ENCODE measurements around the gene TMEFF2.
"Not testable (repeated sequence)": the region's sequence is repeated elsewhere in the genome, so short reads cannot be mapped to it uniquely, and the experiment has no call there.

TMEFF2 gene

DNA sequence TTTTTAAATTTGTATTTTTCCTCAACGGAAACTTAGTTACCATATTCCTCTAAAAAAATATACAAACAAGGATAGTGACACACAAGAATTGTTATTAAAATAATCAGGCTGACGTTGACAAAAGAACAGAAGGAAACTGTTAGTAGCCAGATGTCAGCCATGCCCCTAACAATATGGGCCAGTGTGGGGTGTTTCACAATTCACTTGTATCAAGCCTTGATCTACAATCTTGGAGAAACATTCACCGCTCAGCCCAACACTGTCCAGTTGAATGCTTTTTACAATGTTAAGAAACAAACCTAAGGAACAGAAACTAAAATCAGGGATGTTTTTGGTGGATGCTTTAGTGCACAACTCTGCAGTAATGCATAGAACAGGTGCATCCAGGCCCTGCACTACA, 44.6 kb downstream of the TMEFF2 start:
- no peak overlapping the region for H3K27ac ChIP-seq (ENCODE audit: low read depth, low read length)
- H3K36me3 ChIP-seq (ENCODE audit: insufficient read depth, low read length): no peaks in the 10 kb centered on the region
- no peak overlapping the region for H3K4me3 ChIP-seq (ENCODE audit: low read depth, low read length)
- no peak overlapping the region for H2AFZ ChIP-seq (ENCODE audit: low read length, unreplicated experiment)
- H3K79me2 ChIP-seq (ENCODE audit: control insufficient read depth, insufficient read depth, low read length, unreplicated experiment): no peaks in the 10 kb centered on the region
- H3K4me1 ChIP-seq (ENCODE audit: control insufficient read depth, insufficient read depth, low read length, unreplicated experiment): peaks cover 38% of the 10 kb centered on the region
- H3K27me3 ChIP-seq (ENCODE audit: insufficient read depth, low read length): no peaks in the 10 kb centered on the region

DNA sequence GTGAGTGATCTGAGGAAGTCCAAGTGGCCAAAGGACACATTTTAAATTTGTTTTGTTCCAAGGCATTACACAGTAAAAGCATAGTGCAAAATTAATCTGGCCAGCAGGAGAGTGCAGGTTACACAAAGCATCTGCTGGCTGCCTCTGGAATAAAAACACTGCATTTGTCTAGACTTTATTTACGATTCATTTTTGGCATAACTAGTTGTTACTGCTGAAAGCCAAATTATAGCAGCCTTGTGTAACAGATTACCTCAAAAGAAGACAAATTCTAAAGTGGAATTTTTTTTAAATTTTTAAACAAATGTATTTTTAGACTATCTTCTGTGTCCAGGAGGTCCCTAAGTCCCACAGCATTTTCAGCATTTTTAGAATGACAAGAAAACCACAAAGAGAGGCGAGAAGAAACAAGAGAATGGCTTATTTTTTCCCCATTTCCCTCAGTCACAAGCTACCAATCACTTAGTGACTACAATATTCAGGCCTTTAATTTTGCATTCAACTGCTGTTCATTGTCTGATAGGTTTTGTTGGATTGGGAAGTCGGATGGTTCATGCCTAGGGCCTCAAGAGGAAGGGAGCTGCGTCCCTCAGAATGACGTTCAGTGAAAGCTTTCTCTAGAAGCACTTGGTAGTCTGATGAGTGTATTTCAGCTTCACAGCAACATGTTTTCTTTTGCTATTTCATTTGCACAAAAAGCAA, 46.0 kb downstream of the TMEFF2 start:
- H3K36me3 ChIP-seq (ENCODE audit: insufficient read depth, low read length): no peaks in the 10 kb centered on the region
- H3K79me2 ChIP-seq (ENCODE audit: control insufficient read depth, insufficient read depth, low read length, unreplicated experiment): no peaks in the 10 kb centered on the region
- H3K27ac ChIP-seq (ENCODE audit: low read depth, low read length): no peak overlapping the region
- no peak overlapping the region for H3K4me3 ChIP-seq (ENCODE audit: low read depth, low read length)
- H3K4me1 ChIP-seq (ENCODE audit: control insufficient read depth, insufficient read depth, low read length, unreplicated experiment): peaks cover 40% of the 10 kb centered on the region
- no peak overlapping the region for H2AFZ ChIP-seq (ENCODE audit: low read length, unreplicated experiment)
- no peaks in the 10 kb centered on the region for H3K27me3 ChIP-seq (ENCODE audit: insufficient read depth, low read length)

DNA sequence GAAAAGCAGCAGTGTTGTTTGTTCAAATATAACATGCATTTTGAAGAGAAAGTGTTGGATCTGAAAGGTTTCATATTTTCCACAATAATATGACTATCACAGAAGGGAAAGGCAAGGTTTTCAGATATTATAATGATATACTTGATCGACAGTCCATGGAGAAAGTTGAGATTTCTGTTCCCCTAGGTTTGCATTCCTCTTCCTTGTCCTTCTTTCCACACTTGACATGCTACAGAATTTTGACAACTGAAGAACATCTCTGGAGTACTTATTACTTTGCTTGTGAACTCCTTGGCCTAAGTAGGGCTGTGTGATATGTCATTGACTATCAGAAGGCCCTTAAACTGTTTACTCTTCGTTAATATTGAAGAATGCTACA, 46.5 kb downstream of the TMEFF2 start:
- H3K27me3 ChIP-seq (ENCODE audit: insufficient read depth, low read length): no peaks in the 10 kb centered on the region
- peaks cover 40% of the 10 kb centered on the region for H3K4me1 ChIP-seq (ENCODE audit: control insufficient read depth, insufficient read depth, low read length, unreplicated experiment)
- no peak overlapping the region for H3K4me3 ChIP-seq (ENCODE audit: low read depth, low read length)
- H3K27ac ChIP-seq (ENCODE audit: low read depth, low read length): no peak overlapping the region
- no peaks in the 10 kb centered on the region for H3K36me3 ChIP-seq (ENCODE audit: insufficient read depth, low read length)
- no peaks in the 10 kb centered on the region for H3K79me2 ChIP-seq (ENCODE audit: control insufficient read depth, insufficient read depth, low read length, unreplicated experiment)
- no peak overlapping the region for H2AFZ ChIP-seq (ENCODE audit: low read length, unreplicated experiment)

DNA sequence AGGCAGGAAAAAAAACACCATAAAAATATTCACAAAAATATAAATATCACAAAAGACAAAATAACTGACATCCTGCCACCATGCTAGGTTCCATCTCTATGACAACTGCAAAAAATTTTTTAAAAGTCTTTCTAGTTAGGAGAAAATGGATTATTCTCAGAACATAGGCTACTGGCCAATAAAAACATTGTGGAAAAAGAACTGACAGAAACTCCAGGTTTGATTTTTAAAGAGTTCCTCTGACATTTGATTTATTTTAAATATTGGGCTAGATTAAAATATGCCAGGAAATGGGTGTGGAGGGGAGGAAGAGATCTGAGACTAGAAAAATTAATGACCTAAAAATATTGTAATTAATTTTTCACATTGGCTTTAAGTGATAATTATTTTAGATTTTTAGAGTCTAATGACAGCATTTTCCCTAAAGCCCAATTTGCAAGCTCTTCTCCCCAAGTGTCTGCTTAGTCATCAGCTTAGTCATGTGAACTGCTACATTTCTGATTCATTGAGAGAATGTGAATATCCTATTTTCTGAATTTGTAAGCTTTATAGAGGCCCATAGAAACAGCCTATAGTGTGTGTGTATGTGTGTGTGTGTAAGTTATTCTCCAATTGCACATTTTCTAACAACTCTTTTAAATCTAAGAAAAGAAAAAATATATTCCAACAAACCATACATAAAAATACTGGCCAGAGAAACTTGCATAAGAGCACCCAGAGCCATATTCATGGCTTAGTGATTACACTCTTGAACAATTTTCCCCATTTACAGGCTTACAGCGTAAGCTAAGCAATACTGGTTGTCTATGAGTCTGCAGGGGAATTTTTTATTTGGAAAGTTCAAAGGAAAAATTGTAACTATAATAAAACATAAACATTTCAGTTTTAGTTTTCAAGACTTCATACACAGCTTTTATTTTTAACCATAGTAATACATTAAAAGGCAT, 48.4 kb downstream of the TMEFF2 start:
- H3K79me2 ChIP-seq (ENCODE audit: control insufficient read depth, insufficient read depth, low read length, unreplicated experiment): no peaks in the 10 kb centered on the region
- peak overlapping the region; percentile 83 for H3K27ac ChIP-seq (ENCODE audit: low read depth, low read length)
- no peaks in the 10 kb centered on the region for H3K27me3 ChIP-seq (ENCODE audit: insufficient read depth, low read length)
- peak overlapping the region; percentile 45 for H3K4me3 ChIP-seq (ENCODE audit: low read depth, low read length)
- no peaks in the 10 kb centered on the region for H3K36me3 ChIP-seq (ENCODE audit: insufficient read depth, low read length)
- H2AFZ ChIP-seq (ENCODE audit: low read length, unreplicated experiment): peak overlapping the region; percentile 72
- H3K4me1 ChIP-seq (ENCODE audit: control insufficient read depth, insufficient read depth, low read length, unreplicated experiment): peaks cover 33% of the 10 kb centered on the region

DNA sequence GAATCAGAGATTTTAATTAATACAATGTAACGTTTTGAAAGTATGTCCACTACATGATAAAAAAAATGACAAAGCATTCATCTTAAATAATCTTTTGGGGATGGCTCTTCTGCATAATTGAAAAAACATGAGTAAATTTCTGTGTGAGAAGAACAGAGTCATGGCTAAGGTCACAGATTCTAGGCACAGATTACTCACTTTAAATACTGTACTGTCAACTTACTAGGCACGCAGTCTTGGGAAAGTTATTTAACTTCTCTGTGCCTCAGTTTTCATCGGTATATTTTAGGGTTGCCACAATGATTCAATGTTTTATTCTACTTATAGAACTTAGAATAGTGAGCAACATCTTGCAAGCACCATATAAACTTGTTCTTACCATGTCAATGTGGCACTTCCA, 49.2 kb downstream of the TMEFF2 start:
- peak overlapping the region; percentile 45 for H3K4me3 ChIP-seq (ENCODE audit: low read depth, low read length)
- no peaks in the 10 kb centered on the region for H3K79me2 ChIP-seq (ENCODE audit: control insufficient read depth, insufficient read depth, low read length, unreplicated experiment)
- peak overlapping the region; percentile 17 for H2AFZ ChIP-seq (ENCODE audit: low read length, unreplicated experiment)
- H3K4me1 ChIP-seq (ENCODE audit: control insufficient read depth, insufficient read depth, low read length, unreplicated experiment): peaks cover 33% of the 10 kb centered on the region
- peak overlapping the region; percentile 83 for H3K27ac ChIP-seq (ENCODE audit: low read depth, low read length)
- no peaks in the 10 kb centered on the region for H3K27me3 ChIP-seq (ENCODE audit: insufficient read depth, low read length)
- no peaks in the 10 kb centered on the region for H3K36me3 ChIP-seq (ENCODE audit: insufficient read depth, low read length)

DNA sequence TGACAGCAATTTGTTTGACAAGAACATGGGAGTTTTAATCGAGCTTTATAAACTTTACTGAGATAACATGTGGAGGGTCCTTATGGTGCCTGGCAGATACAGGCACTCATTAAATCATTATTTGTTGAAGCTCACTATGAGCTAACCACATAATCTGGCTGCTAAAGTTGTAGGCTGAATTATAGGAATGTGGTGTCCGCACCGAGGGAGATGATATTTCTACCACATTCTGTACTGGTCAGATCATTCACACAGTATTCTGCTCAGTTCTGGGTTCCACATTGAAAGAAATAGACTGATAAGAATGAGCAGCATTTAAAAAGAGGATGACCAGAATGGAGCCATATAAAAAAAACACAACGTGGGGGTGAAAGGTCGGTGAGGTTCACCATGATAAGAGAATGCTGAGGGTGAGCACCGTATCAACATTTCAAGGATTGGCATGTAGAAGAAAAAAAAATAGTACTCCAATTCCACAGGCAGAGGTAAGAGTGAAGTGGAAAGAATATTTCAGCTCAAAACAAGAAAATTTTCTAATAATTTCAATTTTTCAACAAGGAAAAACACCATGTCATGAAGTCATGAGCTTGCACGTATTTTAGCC, 54.4 kb downstream of the TMEFF2 start:
- Histone ChIP-seq H2AFZ (ENCODE audit: low read length, unreplicated experiment) (no peak overlapping the region), H3K79me2 (ENCODE audit: control insufficient read depth, insufficient read depth, low read length, unreplicated experiment) (no peaks in the 10 kb centered on the region), H3K4me1 (ENCODE audit: control insufficient read depth, insufficient read depth, low read length, unreplicated experiment) (peaks cover 3% of the 10 kb centered on the region)

DNA sequence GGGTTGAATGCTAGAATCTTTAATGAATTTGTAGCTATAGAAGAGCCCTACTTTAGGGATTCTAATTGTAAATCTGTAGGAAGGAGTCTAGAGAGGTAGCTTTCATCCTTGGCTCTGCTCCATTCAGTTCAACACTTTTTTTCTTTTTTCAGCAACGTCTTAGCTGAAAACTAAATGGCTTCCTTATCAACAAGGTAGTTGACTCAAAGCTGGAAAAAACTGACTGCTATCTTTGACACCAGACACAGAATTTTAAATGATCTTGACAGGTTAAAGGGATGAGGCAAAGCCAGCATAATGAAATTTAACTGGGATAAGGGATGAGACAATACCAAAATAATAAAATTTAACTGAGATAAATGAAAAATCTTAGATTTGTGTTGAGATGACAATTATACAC, 54.9 kb downstream of the TMEFF2 start:
- Histone ChIP-seq H3K27ac (ENCODE audit: low read depth, low read length) (no peak overlapping the region), H2AFZ (ENCODE audit: low read length, unreplicated experiment) (no peak overlapping the region), H3K4me3 (ENCODE audit: low read depth, low read length) (no peak overlapping the region), H3K4me1 (ENCODE audit: control insufficient read depth, insufficient read depth, low read length, unreplicated experiment) (no peaks in the 10 kb centered on the region), H3K36me3 (ENCODE audit: insufficient read depth, low read length) (no peaks in the 10 kb centered on the region), H3K27me3 (ENCODE audit: insufficient read depth, low read length) (no peaks in the 10 kb centered on the region), H3K79me2 (ENCODE audit: control insufficient read depth, insufficient read depth, low read length, unreplicated experiment) (no peaks in the 10 kb centered on the region)

More for the DNA sequence above, 54.4 kb downstream of the TMEFF2 start:
- H3K27ac ChIP-seq (ENCODE audit: low read depth, low read length): no peak overlapping the region
- no peaks in the 10 kb centered on the region for H3K27me3 ChIP-seq (ENCODE audit: insufficient read depth, low read length)
- no peak overlapping the region for H3K4me3 ChIP-seq (ENCODE audit: low read depth, low read length)
- no peaks in the 10 kb centered on the region for H3K36me3 ChIP-seq (ENCODE audit: insufficient read depth, low read length)

DNA sequence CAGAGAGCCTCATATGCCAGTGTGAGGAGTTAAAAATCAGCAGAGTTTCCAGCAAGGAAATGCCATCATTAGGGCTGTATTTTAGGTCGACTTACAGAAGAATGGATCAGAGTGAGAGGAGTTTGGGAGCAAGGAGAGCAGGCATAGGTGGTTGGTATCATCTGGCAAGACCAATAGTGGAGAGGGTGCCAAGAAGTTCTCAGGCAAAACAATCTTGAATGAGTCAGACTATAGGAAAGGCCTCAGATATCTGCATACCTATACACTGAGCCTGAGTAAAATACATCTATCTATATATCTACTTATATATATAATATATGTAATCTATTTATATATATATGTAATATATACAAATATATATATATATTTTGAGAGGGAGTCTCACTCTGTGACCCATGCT, 57.3 kb downstream of the TMEFF2 start:
- no peaks in the 10 kb centered on the region for H3K79me2 ChIP-seq (ENCODE audit: control insufficient read depth, insufficient read depth, low read length, unreplicated experiment)
- H3K4me3 ChIP-seq (ENCODE audit: low read depth, low read length): no peak overlapping the region
- no peaks in the 10 kb centered on the region for H3K27me3 ChIP-seq (ENCODE audit: insufficient read depth, low read length)
- H2AFZ ChIP-seq (ENCODE audit: low read length, unreplicated experiment): no peak overlapping the region
- H3K4me1 ChIP-seq (ENCODE audit: control insufficient read depth, insufficient read depth, low read length, unreplicated experiment): no peaks in the 10 kb centered on the region
- no peak overlapping the region for H3K27ac ChIP-seq (ENCODE audit: low read depth, low read length)
- no peaks in the 10 kb centered on the region for H3K36me3 ChIP-seq (ENCODE audit: insufficient read depth, low read length)

DNA sequence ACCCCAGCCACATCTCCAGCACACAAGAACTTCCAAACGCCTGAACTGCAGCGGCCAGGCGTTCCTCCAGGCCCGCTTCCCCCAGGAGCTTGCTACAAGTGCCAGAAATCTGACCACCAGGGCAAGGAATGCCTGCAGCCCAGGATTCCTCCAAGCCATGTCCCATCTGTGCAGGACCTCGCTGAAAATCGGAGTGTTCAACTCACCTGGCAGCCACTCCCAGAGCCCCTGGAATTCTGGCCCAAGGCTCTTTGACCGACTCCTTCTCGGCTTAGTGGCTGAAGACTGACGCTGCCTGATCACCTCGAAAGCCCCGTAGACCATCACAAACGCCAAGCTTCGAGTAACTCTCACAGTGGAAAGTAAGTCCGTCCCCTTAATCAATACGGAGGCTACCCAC, 62.1 kb downstream of the TMEFF2 start:
- H3K79me2 ChIP-seq (ENCODE audit: control insufficient read depth, insufficient read depth, low read length, unreplicated experiment); H2AFZ ChIP-seq (ENCODE audit: low read length, unreplicated experiment); H3K36me3 ChIP-seq (ENCODE audit: insufficient read depth, low read length); H3K4me3 ChIP-seq (ENCODE audit: low read depth, low read length); H3K27me3 ChIP-seq (ENCODE audit: insufficient read depth, low read length); H3K27ac ChIP-seq (ENCODE audit: low read depth, low read length); H3K4me1 ChIP-seq (ENCODE audit: control insufficient read depth, insufficient read depth, low read length, unreplicated experiment): not testable (repeated sequence)

DNA sequence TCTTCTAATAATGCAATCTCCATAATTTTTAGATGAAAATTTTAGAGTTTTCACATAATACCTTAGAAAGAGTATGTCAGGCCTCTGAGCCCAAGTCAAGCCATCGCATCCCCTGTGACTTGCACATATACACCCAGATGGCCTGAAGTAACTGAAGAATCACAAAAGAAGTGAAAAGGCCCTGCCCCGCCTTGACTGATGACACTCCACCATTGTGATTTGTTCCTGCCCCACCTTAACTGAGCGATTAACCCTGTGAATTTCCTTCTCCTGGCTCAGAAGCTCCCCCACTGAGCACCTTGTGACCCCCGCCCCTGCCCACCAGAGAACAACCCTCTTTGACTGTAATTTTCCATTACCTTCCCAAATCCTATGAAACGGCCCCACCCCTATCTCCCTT, 64.4 kb downstream of the TMEFF2 start:
- not testable (repeated sequence) for H3K27me3 ChIP-seq (ENCODE audit: insufficient read depth, low read length); H3K79me2 ChIP-seq (ENCODE audit: control insufficient read depth, insufficient read depth, low read length, unreplicated experiment); H2AFZ ChIP-seq (ENCODE audit: low read length, unreplicated experiment); H3K4me3 ChIP-seq (ENCODE audit: low read depth, low read length); H3K27ac ChIP-seq (ENCODE audit: low read depth, low read length); H3K36me3 ChIP-seq (ENCODE audit: insufficient read depth, low read length)
- peaks cover 16% of the 10 kb centered on the region for H3K4me1 ChIP-seq (ENCODE audit: control insufficient read depth, insufficient read depth, low read length, unreplicated experiment)

All from ACC112 (cell line).